BLaER1 treated with 17β-estradiol and CSF1 and Interleukin-3, amounts not matched to agents 10 nM and 100 nM (cell line): ENCODE data around the gene CD79B.

Source experiments
- H3K27ac ChIP-seq, 11 experiments: shearing (Covaris generic); formaldehyde crosslinking; 2 replicates each; pipeline ENCODE4 v1.8.1; 2022
- H3K27me3 ChIP-seq, 11 experiments: shearing (Covaris generic); formaldehyde crosslinking; 2 replicates each; pipeline ENCODE4 v1.8.1; 2022
- H3K36me3 ChIP-seq, 11 experiments: shearing (Covaris generic); formaldehyde crosslinking; 2 replicates each; pipeline ENCODE4 v1.8.1; 2022
- H3K4me1 ChIP-seq, 10 experiments: shearing (Covaris generic); formaldehyde crosslinking; 2 replicates each; pipeline ENCODE4 v1.8.1; 2022
- H3K4me2 ChIP-seq, 11 experiments: shearing (Covaris generic); formaldehyde crosslinking; 2 replicates each; pipeline ENCODE4 v1.8.1; 2022
- H3K4me3 ChIP-seq, 10 experiments: shearing (Covaris generic); formaldehyde crosslinking; 2 replicates each; pipeline ENCODE4 v1.8.1; 2022
- H3K9ac ChIP-seq, 11 experiments: shearing (Covaris generic); formaldehyde crosslinking; 2 replicates each; pipeline ENCODE4 v1.8.1; 2022
- H3K9me3 ChIP-seq, 11 experiments: shearing (Covaris generic); formaldehyde crosslinking; replicated peaks in 1 of 11; 2 replicates each; pipeline ENCODE4 v1.8.1; 2022
- H4K20me1 ChIP-seq, 11 experiments: shearing (Covaris generic); formaldehyde crosslinking; 2 replicates each; pipeline ENCODE4 v1.8.1; 2022
- Cebpa-rat ChIP-seq, 11 experiments: shearing (Covaris generic); IDR thresholded peaks; 2 replicates each; pipeline ENCODE4 v1.8.1; 2022

The CD79B gene

DNA sequence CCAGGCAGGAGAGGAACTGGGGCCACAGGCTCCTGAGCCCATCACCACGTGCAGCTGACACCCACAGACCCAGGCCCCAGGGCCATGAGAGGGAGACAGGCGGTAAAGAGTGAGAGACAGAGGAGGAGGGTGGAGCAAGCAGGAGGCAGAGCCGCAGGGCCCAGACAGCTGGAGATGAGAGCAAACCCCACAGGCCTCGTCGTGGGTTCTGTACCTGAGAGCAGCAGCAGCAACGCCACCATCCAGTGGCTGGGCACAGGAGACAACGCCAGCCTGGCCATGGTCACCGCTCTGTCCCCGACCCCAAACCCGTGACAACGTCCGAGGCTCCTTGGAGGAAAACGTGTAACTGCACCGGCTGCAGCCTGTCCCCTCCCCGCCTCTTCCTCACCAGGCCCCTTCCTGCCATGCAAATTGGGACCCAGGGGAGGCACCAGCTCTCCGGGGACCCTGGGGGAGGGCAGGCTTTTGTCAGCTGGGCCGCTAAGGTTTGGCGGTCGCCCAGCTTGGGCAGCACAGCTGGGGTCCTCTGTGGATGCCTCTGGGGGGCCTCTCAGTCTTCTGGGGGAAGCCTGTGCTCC is at the start of gene CD79B:
CD79B (minus strand) TSS at position 351 of the 581 bp plus-strand sequence; CDS start at position 281, 70 bp downstream.
- Histone ChIP-seq H3K27me3 (no peaks in the 10 kb centered on the region), H3K4me3 (peak within 1 kb of the TSS; percentile 51 to 91 (median 72)), H3K36me3 (peaks cover 20 to 33% (median 26%) of the 10 kb centered on the region in 11 experiments), H3K4me2 (peak within 1 kb of the TSS; percentile 89 to 99 (median 98)), H3K27ac (peak within 1 kb of the TSS; percentile 63 to 87 (median 77)), H3K9me3 (peaks cover 0 to 7% (median 0%) of the 10 kb centered on the region in 11 experiments; a peak in 3 of 22 replicates), H4K20me1 (peaks cover 0 to 35% (median 27%) of the 10 kb centered on the region in 11 experiments; a peak in 16 of 22 replicates), H3K9ac (peak within 1 kb of the TSS; percentile 73 to 87 (median 78)), H3K4me1 (peaks cover 77 to 91% (median 88%) of the 10 kb centered on the region in 10 experiments)
- TF ChIP-seq Cebpa-rat (IDR thresholded peaks at IDR 0.05), result no peak

DNA sequence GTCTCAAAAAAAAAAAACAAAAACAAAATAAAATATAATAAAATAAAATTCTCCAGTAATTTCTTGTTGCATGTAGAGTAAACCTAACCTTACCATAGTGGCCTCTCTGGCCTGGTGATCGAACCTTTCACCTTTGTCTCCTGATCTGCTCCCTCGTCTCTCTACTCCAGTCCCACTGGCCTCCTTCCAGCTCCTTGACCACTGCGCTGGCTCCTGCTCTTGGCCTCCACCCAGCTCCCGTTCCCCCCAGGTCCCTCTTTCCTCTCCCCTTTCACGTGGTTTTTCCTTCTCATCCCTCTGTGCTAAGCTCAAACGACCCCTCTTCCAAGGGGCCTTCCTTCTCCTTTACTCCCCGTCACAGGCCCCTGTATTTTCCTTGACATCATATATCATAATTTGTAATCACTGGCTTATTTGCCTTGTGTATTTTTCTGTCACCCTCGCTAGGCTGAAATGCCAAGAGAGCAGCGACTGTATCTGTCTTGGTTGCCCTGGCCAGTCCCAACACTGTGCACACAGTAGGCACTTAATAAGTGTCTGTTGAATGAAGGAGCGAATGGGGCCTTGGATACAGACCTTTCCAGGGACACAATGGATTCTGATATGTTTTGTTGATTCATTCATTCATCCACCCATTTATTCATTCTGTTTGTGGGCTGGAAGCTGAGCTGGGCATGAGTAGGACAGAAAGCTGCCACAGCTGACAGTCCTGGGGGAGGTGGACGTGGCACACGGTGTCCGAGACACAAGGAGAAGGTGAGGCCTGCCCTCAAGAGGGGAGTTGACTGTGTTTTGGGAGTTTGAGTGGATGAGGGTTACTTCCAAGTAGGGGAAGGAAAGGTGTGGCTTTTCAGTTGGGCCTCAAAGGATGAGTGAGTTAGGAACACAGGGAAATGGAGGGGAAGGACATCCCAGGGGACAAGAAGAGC is 46.4 kb upstream of the CD79B start:
- Histone ChIP-seq H3K27ac (peak overlapping the region in 8 of 11 experiments; percentile 3 to 71 (median 55); a peak in 14 of 22 replicates), H4K20me1 (no peaks in the 10 kb centered on the region), H3K4me2 (peak overlapping the region; percentile 11 to 87 (median 77); a peak in 19 of 22 replicates), H3K9me3 (peaks cover 10 to 21% (median 19%) of the 10 kb centered on the region in 11 experiments), H3K27me3 (no peaks in the 10 kb centered on the region), H3K36me3 (no peaks in the 10 kb centered on the region), H3K4me3 (0 out of 20 replicates have a peak overlapping the region, but pooled peaks of 1 of the 10 experiments have one; percentile 2), H3K4me1 (peaks cover 24 to 77% (median 72%) of the 10 kb centered on the region in 10 experiments), H3K9ac (peak overlapping the region in 5 of 11 experiments; percentile 8 to 34 (median 10); a peak in 5 of 22 replicates)
- no peak for TF ChIP-seq Cebpa-rat (IDR thresholded peaks at IDR 0.05)

GRCh38 chr17:63976702-63977101 is 44.6 kb upstream of the CD79B start:
- H3K36me3 ChIP-seq, result no peaks in the 10 kb centered on the region
- no peaks in the 10 kb centered on the region for H3K27me3 ChIP-seq
- no peak overlapping the region for H3K4me3 ChIP-seq
- no peaks in the 10 kb centered on the region for H4K20me1 ChIP-seq
- TF ChIP-seq Cebpa-rat (IDR thresholded peaks at IDR 0.05), result no peak
- peak overlapping the region in 8 of 11 experiments; percentile 9 to 82 (median 45); a peak in 16 of 22 replicates for H3K4me2 ChIP-seq
- no peak overlapping the region for H3K9ac ChIP-seq
- peaks cover 17 to 72% (median 67%) of the 10 kb centered on the region in 10 experiments for H3K4me1 ChIP-seq
- H3K9me3 ChIP-seq, result peaks cover 4 to 7% (median 6%) of the 10 kb centered on the region in 11 experiments
- no peak overlapping the region for H3K27ac ChIP-seq

GRCh38 chr17:63975541-63976092 is 43.5 kb upstream of the CD79B start:
- Histone ChIP-seq H3K4me1 (peaks cover 17 to 72% (median 67%) of the 10 kb centered on the region in 10 experiments), H3K27ac (no peak overlapping the region), H3K36me3 (no peaks in the 10 kb centered on the region), H3K27me3 (no peaks in the 10 kb centered on the region), H3K9ac (no peak overlapping the region), H4K20me1 (no peaks in the 10 kb centered on the region), H3K4me3 (no peak overlapping the region), H3K4me2 (peak overlapping the region in 9 of 11 experiments; percentile 39 to 85 (median 58); a peak in 15 of 22 replicates), H3K9me3 (no peaks in the 10 kb centered on the region)
- no peak for TF ChIP-seq Cebpa-rat (IDR thresholded peaks at IDR 0.05)

DNA sequence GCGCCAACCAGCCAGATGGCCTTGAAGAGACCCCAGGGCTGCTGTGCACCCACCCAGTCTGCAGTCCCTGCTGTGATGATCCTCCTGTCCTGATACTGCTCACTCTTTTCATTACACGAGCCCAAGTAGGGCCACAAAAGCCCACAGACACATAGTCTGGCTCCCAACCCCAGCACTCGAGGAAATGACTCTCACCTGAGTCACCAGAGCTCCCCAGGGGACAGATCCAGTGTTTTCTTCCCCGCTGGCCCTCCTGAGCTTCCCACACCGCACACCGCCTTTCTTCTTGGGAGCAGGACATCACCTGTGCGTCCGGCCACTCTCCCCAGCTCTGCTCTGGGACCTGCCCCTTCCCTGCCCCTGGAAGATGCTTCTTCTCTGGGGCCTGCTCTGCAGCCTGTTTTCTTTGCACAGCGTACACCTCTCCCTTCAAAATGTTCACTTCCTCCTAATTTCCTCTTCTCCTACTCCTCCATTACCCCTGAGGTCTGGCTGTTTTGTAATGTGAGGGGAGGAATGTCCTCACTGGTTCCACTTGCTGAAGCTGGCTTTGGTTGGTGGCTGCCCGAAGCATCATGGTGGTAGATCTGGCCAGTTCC is 42.6 kb upstream of the CD79B start:
- Histone ChIP-seq H3K4me2 (peak overlapping the region; percentile 39 to 85 (median 63)), H3K4me1 (peaks cover 17 to 66% (median 63%) of the 10 kb centered on the region in 10 experiments), H3K36me3 (no peaks in the 10 kb centered on the region), H4K20me1 (no peaks in the 10 kb centered on the region), H3K9me3 (no peaks in the 10 kb centered on the region), H3K27ac (no peak overlapping the region), H3K9ac (peak overlapping the region in 1 of 11 experiments; percentile 7; a peak in 2 of 22 replicates), H3K27me3 (no peaks in the 10 kb centered on the region), H3K4me3 (no peak overlapping the region)
- no peak for TF ChIP-seq Cebpa-rat (IDR thresholded peaks at IDR 0.05)

- peaks cover 17 to 60% (median 56%) of the 10 kb centered on the region in 10 experiments for H3K4me1 ChIP-seq
- no peak overlapping the region for H3K27ac ChIP-seq
- H3K27me3 ChIP-seq, result no peaks in the 10 kb centered on the region
- TF ChIP-seq Cebpa-rat (IDR thresholded peaks at IDR 0.05), result no peak
- no peaks in the 10 kb centered on the region for H3K9me3 ChIP-seq
- no peak overlapping the region for H3K4me3 ChIP-seq
- peak overlapping the region in 1 of 11 experiments; percentile 23; a peak in 2 of 22 replicates for H3K9ac ChIP-seq
- H3K36me3 ChIP-seq, result no peaks in the 10 kb centered on the region
- H4K20me1 ChIP-seq, result no peaks in the 10 kb centered on the region
- peak overlapping the region; percentile 39 to 85 (median 63) for H3K4me2 ChIP-seq
Measured at GRCh38 chr17:63973930-63974593, 41.9 kb upstream of the CD79B start.

DNA sequence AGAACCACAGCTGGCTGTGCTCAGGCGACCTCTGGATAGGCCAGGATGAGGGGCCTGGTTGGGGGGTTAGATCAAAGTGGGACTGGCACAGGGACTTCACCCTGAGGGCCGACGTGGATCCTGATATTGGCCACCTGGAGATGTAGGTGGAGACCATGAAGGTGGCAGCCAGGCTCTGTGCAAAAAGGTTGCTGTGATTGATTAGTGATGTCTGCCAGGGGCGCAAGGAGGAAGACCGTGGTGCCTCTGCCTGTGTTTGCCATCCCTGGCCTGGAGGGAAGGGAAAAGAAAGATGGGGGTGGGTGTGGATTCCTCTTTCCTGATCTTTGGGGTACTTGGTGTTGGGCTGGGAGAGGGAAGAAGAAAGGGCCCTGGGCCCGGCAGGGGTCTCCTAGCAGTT is 41.1 kb upstream of the CD79B start:
- peak overlapping the region in 7 of 11 experiments; percentile 15 to 85 (median 63); a peak in 10 of 22 replicates for H3K4me2 ChIP-seq
- no peak for TF ChIP-seq Cebpa-rat (IDR thresholded peaks at IDR 0.05)

GRCh38 chr17:63972796-63973195 is 40.7 kb upstream of the CD79B start, which contains the start of gene SCN4A:
Gene SCN4A, minus strand, starts transcription at chr17:63972918. Its CDS starts 77 bp downstream, at chr17:63972841.
- Histone ChIP-seq H3K4me3 (no peak within 1 kb of the TSS), H3K4me2 (peak within 1 kb of the TSS in 10 of 11 experiments; percentile 15 to 85 (median 66); a peak in 17 of 22 replicates), H3K9me3 (no peaks in the 10 kb centered on the region), H3K27ac (no peak within 1 kb of the TSS), H4K20me1 (no peaks in the 10 kb centered on the region), H3K36me3 (no peaks in the 10 kb centered on the region), H3K4me1 (peaks cover 17 to 47% (median 45%) of the 10 kb centered on the region in 10 experiments), H3K9ac (0 out of 22 replicates have a peak within 1 kb of the TSS, but pooled peaks of 1 of the 11 experiments have one; percentile 23), H3K27me3 (no peaks in the 10 kb centered on the region)
- TF ChIP-seq Cebpa-rat (IDR thresholded peaks at IDR 0.05), result no peak

More for the DNA sequence above, 41.1 kb upstream of the CD79B start:
- H3K27me3 ChIP-seq, result no peaks in the 10 kb centered on the region
- H4K20me1 ChIP-seq, result no peaks in the 10 kb centered on the region
- no peak overlapping the region for H3K4me3 ChIP-seq
- no peaks in the 10 kb centered on the region for H3K9me3 ChIP-seq
- no peaks in the 10 kb centered on the region for H3K36me3 ChIP-seq
- H3K27ac ChIP-seq, result no peak overlapping the region
- H3K4me1 ChIP-seq, result peaks cover 17 to 52% (median 48%) of the 10 kb centered on the region in 10 experiments
- no peak overlapping the region for H3K9ac ChIP-seq
